HEK293 (cell line): ENCODE measurements around the gene WDR19.

Experiments used
- CTCF ChIA-PET: fragments of 350-600 bp; formaldehyde crosslinking; extraction: SDS; loops from one replicate; lab custom pipeline; 2021; ENCODE audit warnings: antibody characterized with exemption; lab: Yijun Ruan, JAX
- POLR2A ChIA-PET: fragments of 300-600 bp; formaldehyde crosslinking; extraction: SDS; loops from one replicate; lab custom pipeline; 2020; ENCODE audit warnings: antibody characterized with exemption, inconsistent platforms; lab: Yijun Ruan, JAX
- H3K27ac ChIP-seq: fragments of 200-500 bp; sonication (Bioruptor generic); 2 replicates; pipeline ENCODE4 v1.5.1; 2014; ENCODE audit warnings: low read depth, low read length, control low read depth, inconsistent platforms; ENCODE audit errors: extremely low read depth
- H3K36me3 ChIP-seq, 2 experiments: fragments of 200-500 bp in 1 of 2; sonication (Bioruptor generic) in 1 of 2; 1 replicate in 1 of 2; 2 replicates in 1 of 2; pipeline ENCODE4 v1.5.1; 2014 to 2017; ENCODE audit warnings: inconsistent platforms in 2 of 2, low read length in 2 of 2; ENCODE audit not compliant: control insufficient read depth in 2 of 2, insufficient read depth in 1 of 2
- H3K4me1 ChIP-seq: fragments of 200-500 bp; sonication (Bioruptor generic); 2 replicates; pipeline ENCODE4 v1.5.1; 2014; ENCODE audit warnings: mild to moderate bottlenecking, low read length, inconsistent platforms; ENCODE audit not compliant: control insufficient read depth, insufficient read depth
- H3K4me3 ChIP-seq: 2 replicates; pipeline ENCODE4 v1.5.1; 2011; ENCODE audit warnings: low read depth, mild to moderate bottlenecking, control low read depth, low read length, moderate library complexity
- H3K9me3 ChIP-seq: fragments of 200-500 bp; sonication (Bioruptor generic); 2 replicates; pipeline ENCODE4 v1.5.1; 2014; ENCODE audit warnings: low read depth, low read length, inconsistent platforms; ENCODE audit not compliant: control insufficient read depth, insufficient read depth
- GLIS1 ChIP-seq: fragments of 450-650 bp; formaldehyde crosslinking; IDR thresholded peaks from 2 replicates; pipeline ENCODE4 v1.5.1; 2016; ENCODE audit warnings: missing biosample characterization, missing genetic modification characterization
- HOXC10 ChIP-seq: sonication (generic); formaldehyde crosslinking; IDR thresholded peaks from 2 replicates; pipeline ENCODE4 v1.8.1; 2023; ENCODE audit warnings: mild to moderate bottlenecking, missing genetic modification reagents
- KLF8 ChIP-seq: fragments of 450-650 bp; formaldehyde crosslinking; IDR thresholded peaks from 2 replicates; pipeline ENCODE4 v1.5.1; 2016; ENCODE audit warnings: missing biosample characterization, missing genetic modification characterization
- SALL2 ChIP-seq: fragments of 450-650 bp; formaldehyde crosslinking; IDR thresholded peaks from 2 replicates; pipeline ENCODE4 v1.5.0; 2017; ENCODE audit warnings: missing biosample characterization, mild to moderate bottlenecking, missing genetic modification characterization, borderline replicate concordance
- SCRT2 ChIP-seq: fragments of 450-650 bp; formaldehyde crosslinking; IDR thresholded peaks from 2 replicates; pipeline ENCODE4 v1.5.1; 2016; ENCODE audit warnings: missing biosample characterization, missing genetic modification characterization
- ZBTB21 ChIP-seq: fragments of 450-650 bp; formaldehyde crosslinking; IDR thresholded peaks from 2 replicates; pipeline ENCODE4 v1.5.1; 2017; ENCODE audit warnings: missing biosample characterization, missing genetic modification characterization
- ZFP3 ChIP-seq: fragments of 450-650 bp; formaldehyde crosslinking; IDR thresholded peaks from 2 replicates; pipeline ENCODE4 v1.5.1; 2016; ENCODE audit warnings: low read depth, missing biosample characterization, missing genetic modification characterization
- ZNF155 ChIP-seq: fragments of 450-650 bp; formaldehyde crosslinking; IDR thresholded peaks from 2 replicates; pipeline ENCODE4 v1.5.1; 2016; ENCODE audit warnings: missing biosample characterization, missing genetic modification characterization
- ZNF16 ChIP-seq: fragments of 450-650 bp; formaldehyde crosslinking; IDR thresholded peaks from 2 replicates; pipeline ENCODE4 v1.5.1; 2016; ENCODE audit warnings: low read depth, missing biosample characterization, missing genetic modification characterization
- ZNF223 ChIP-seq: fragments of 450-650 bp; formaldehyde crosslinking; IDR thresholded peaks from 2 replicates; pipeline ENCODE4 v1.5.1; 2016; ENCODE audit warnings: missing biosample characterization, missing genetic modification characterization
- ZNF24 ChIP-seq: fragments of 450-650 bp; formaldehyde crosslinking; IDR thresholded peaks from 2 replicates; pipeline ENCODE4 v1.5.1; 2016; ENCODE audit warnings: missing biosample characterization, missing genetic modification characterization
- ZNF26 ChIP-seq: fragments of 450-650 bp; formaldehyde crosslinking; IDR thresholded peaks from 2 replicates; pipeline ENCODE4 v1.5.1; 2016; ENCODE audit warnings: missing biosample characterization, missing genetic modification characterization
- ZNF354C ChIP-seq: fragments of 450-650 bp; formaldehyde crosslinking; IDR thresholded peaks from 2 replicates; pipeline ENCODE4 v1.5.1; 2016; ENCODE audit warnings: missing biosample characterization, missing genetic modification characterization, low read depth, borderline replicate concordance
- ZNF645 ChIP-seq: fragments of 450-650 bp; formaldehyde crosslinking; IDR thresholded peaks from 2 replicates; pipeline ENCODE4; 2016; ENCODE audit warnings: missing biosample characterization, missing genetic modification characterization
- ZNF707 ChIP-seq: fragments of 450-650 bp; formaldehyde crosslinking; IDR thresholded peaks from 2 replicates; pipeline ENCODE4 v1.5.1; 2016; ENCODE audit warnings: missing biosample characterization, missing genetic modification characterization
- ZSCAN23 ChIP-seq: fragments of 450-650 bp; formaldehyde crosslinking; IDR thresholded peaks from 2 replicates; pipeline ENCODE4 v1.5.1; 2016; ENCODE audit warnings: missing biosample characterization, missing genetic modification characterization
- ZSCAN30 ChIP-seq: fragments of 450-650 bp; IDR thresholded peaks from 2 replicates; pipeline ENCODE4 v1.5.1; 2018; ENCODE audit warnings: missing biosample characterization, mild to moderate bottlenecking, missing genetic modification characterization, moderate library complexity
- TF ChIP-seq, protein P1 (sequence below): fragments of 450-650 bp; formaldehyde crosslinking; IDR thresholded peaks from 2 replicates; pipeline ENCODE4 v1.5.1; 2017; ENCODE audit warnings: missing biosample characterization, missing genetic modification characterization
- TF ChIP-seq, protein P2 (sequence below): fragments of 450-650 bp; formaldehyde crosslinking; IDR thresholded peaks from 2 replicates; pipeline ENCODE4 v1.5.1; 2016; ENCODE audit warnings: missing biosample characterization, missing genetic modification characterization

Gene WDR19

DNA sequence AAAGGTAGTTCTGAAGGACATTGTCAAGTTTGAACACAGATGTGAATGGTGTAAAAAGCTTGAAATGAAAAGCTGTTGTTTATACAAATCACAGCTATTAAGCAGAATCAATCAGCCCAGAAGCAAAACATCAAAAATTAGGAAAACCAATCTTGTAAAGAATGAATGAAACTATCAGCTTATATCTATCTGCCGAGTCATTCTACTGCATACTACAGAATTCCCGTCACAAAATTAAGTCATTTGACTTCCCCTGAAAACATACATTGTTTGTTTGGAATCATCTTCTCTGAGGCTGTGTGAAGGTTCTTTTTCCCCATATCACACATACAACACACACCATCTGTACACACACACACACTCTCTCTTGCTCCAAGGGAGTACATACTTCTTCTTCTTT lies 103.5 kb downstream of the WDR19 start:
- H3K27ac ChIP-seq, result no peak overlapping the region
- no peak overlapping the region for H3K4me3 ChIP-seq
- no peaks in the 10 kb centered on the region for H3K9me3 ChIP-seq
- CTCF ChIA-PET, result interaction anchor here (1.1 to 1.3 kb wide), 2 partner anchors 68 to 425 kb away, joined by 3 to 5 read pairs; no protein-coding TSS in a partner anchor
- no peaks in the 10 kb centered on the region for H3K4me1 ChIP-seq
- TF ChIP-seq SALL2 (tag by site-specific recombination) (no peak), ZBTB21 (tag by site-specific recombination) (no peak), ZNF223 (tag by site-specific recombination) (no peak), GLIS1 (no peak), ZNF26 (tag by site-specific recombination) (no peak), ZNF354C (tag by site-specific recombination) (no peak), ZFP3 (tag by site-specific recombination) (no peak), SCRT2 (tag by site-specific recombination) (no peak), ZNF155 (tag by site-specific recombination) (no peak), KLF8 (tag by site-specific recombination) (no peak), ZNF645 (tag by site-specific recombination) (no peak), ZSCAN30 (tag by site-specific recombination) (no peak), ZNF24 (tag by site-specific recombination) (no peak), ZNF16 (tag by site-specific recombination) (no peak), ZSCAN23 (tag by site-specific recombination) (no peak), ZNF707 (tag by site-specific recombination) (no peak)
- TF ChIP-seq, protein P1, sequence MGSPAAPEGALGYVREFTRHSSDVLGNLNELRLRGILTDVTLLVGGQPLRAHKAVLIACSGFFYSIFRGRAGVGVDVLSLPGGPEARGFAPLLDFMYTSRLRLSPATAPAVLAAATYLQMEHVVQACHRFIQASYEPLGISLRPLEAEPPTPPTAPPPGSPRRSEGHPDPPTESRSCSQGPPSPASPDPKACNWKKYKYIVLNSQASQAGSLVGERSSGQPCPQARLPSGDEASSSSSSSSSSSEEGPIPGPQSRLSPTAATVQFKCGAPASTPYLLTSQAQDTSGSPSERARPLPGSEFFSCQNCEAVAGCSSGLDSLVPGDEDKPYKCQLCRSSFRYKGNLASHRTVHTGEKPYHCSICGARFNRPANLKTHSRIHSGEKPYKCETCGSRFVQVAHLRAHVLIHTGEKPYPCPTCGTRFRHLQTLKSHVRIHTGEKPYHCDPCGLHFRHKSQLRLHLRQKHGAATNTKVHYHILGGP (tag by site-specific recombination), result no peak
- H3K36me3 ChIP-seq, result peaks cover 9 to 57% of the 10 kb centered on the region in 2 experiments
- POLR2A ChIA-PET, result no interaction called here

DNA sequence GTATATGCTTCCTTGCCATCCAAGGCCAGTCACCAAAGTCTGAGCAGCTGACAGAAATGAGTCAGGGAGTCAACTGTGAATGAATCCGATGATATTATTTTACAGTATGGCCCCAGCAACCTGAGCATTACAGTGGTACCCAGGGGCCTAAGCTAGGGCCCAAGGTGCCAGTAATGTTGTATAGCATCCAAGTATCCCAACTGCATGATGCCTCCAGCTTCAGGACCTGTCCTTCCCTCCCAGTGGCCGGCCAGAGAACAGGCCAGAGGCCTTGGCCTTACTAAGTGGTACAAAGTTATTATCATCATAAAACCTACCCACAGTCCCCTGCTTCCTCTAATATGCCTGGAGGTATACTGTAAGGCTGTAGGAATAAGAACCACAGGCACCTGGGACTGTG lies 103.9 kb downstream of the WDR19 start:
- ChIA-PET POLR2A (no interaction called here), CTCF (interaction anchor here (1.3 kb wide), 1 partner anchor 426 kb away, joined by 5 read pairs; no protein-coding TSS in a partner anchor)
- peaks cover 9 to 61% of the 10 kb centered on the region in 2 experiments for H3K36me3 ChIP-seq

More for the DNA sequence above, 103.9 kb downstream of the WDR19 start:
- Histone ChIP-seq H3K27ac (no peak overlapping the region), H3K4me1 (no peaks in the 10 kb centered on the region), H3K9me3 (no peaks in the 10 kb centered on the region), H3K4me3 (no peak overlapping the region)
- TF ChIP-seq HOXC10 (CRISPR knock-in tag), result no peak
- TF ChIP-seq, protein P2, sequence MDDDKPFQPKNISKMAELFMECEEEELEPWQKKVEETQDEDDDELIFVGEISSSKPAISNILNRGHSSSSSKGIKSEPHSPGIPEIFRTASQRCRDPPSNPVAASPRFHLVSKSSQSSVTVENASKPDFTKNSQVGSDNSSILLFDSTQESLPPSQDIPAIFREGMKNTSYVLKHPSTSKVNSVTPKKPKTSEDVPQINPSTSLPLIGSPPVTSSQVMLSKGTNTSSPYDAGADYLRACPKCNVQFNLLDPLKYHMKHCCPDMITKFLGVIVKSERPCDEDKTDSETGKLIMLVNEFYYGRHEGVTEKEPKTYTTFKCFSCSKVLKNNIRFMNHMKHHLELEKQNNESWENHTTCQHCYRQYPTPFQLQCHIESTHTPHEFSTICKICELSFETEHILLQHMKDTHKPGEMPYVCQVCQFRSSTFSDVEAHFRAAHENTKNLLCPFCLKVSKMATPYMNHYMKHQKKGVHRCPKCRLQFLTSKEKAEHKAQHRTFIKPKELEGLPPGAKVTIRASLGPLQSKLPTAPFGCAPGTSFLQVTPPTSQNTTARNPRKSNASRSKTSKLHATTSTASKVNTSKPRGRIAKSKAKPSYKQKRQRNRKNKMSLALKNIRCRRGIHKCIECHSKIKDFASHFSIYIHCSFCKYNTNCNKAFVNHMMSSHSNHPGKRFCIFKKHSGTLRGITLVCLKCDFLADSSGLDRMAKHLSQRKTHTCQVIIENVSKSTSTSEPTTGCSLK, result no peak
